Measurements from ENCODE around the gene RESF1. TPM values are rescaled to one million over a fixed set of nuclear protein-coding genes. Genes with fewer than 3 reads are reported as not detected.

RESF1 gene
- total RNA-seq (2022; extraction: Qiagen RNA extraction), result 12.7 to 21.2 TPM (median 15.1 TPM) in 5 replicates

GRCh38 chr12:31959161-31959700 is at the start of gene RESF1:
TSS of gene RESF1 (plus strand) at chr12:31959415. CDS start at chr12:31980956, 21,541 bp downstream.

Other genes with a start within 250 kb of the RESF1 start
- gene AMN1, start 230.4 kb upstream of the RESF1 start, total RNA-seq (2022; extraction: Qiagen RNA extraction), result 8.1 to 12.0 TPM (median 9.0 TPM) in 5 replicates
- gene BICD1, start 147.4 kb downstream of the RESF1 start, total RNA-seq (2022; extraction: Qiagen RNA extraction), result 11.3 to 13.3 TPM (median 13.1 TPM) in 5 replicates

All from A549 treated with AZD2906 at 1 μM for 4 hours (cell line).